GM23338 (cell line): ENCODE measurements around the gene ASPDH. TPM values are rescaled to one million over a fixed set of nuclear protein-coding genes. Genes with fewer than 3 reads are reported as not detected.

ENCODE experiments used
- ATAC-seq: fragments of 200-7000 bp; cut with Tn5 transposase; 3 replicates; pipeline ENCODE4 v1.9.1; 2020
- DNase-seq: peaks from one replicate; pipeline ENCODE4 v3.0.0-alpha.2; 2015; ENCODE audit warnings: low spot score
- H2AFZ ChIP-seq: fragments of 200-600 bp; sonication (generic); 2 replicates; pipeline ENCODE4 v1.8.0; 2016; ENCODE audit warnings: antibody characterized with exemption, mild to moderate bottlenecking, moderate library complexity
- H3F3A ChIP-seq: fragments of 200-600 bp; sonication (generic); replicated peaks from 2 replicates; pipeline ENCODE4 v1.8.0; 2017; ENCODE audit warnings: antibody characterized with exemption, mixed run types, low read depth
- H3K27ac ChIP-seq: fragments of 200-600 bp; sonication (generic); 2 replicates; pipeline ENCODE4 v1.6.1; 2016; ENCODE audit warnings: low read depth
- H3K27me3 ChIP-seq: fragments of 200-600 bp; sonication (generic); 2 replicates; pipeline ENCODE4 v1.8.0; 2016; ENCODE audit warnings: mild to moderate bottlenecking, mixed run types, moderate library complexity; ENCODE audit not compliant: insufficient read depth
- H3K36me3 ChIP-seq: fragments of 200-600 bp; sonication (generic); 2 replicates; pipeline ENCODE4 v1.8.0; 2016; ENCODE audit warnings: mild to moderate bottlenecking; ENCODE audit not compliant: insufficient read depth
- H3K4me1 ChIP-seq: fragments of 200-600 bp; sonication (generic); 2 replicates; pipeline ENCODE4 v1.8.0; 2016; ENCODE audit warnings: mild to moderate bottlenecking, moderate library complexity; ENCODE audit not compliant: insufficient read depth
- H3K4me2 ChIP-seq: fragments of 200-600 bp; sonication (generic); 2 replicates; pipeline ENCODE4 v1.7.1; 2017; ENCODE audit warnings: mixed run types
- H3K4me3 ChIP-seq: fragments of 200-600 bp; sonication (generic); 2 replicates; pipeline ENCODE4 v1.6.1; 2016; ENCODE audit warnings: mixed run types
- H3K79me2 ChIP-seq: fragments of 200-600 bp; sonication (generic); replicated peaks from 2 replicates; pipeline ENCODE4 v1.8.0; 2017; ENCODE audit warnings: mild to moderate bottlenecking; ENCODE audit not compliant: insufficient read depth
- H3K9me2 ChIP-seq: fragments of 200-600 bp; sonication (generic); 2 replicates; pipeline ENCODE4 v1.8.0; 2017; ENCODE audit not compliant: insufficient read depth
- H4K20me1 ChIP-seq: fragments of 200-600 bp; sonication (generic); replicated peaks from 2 replicates; pipeline ENCODE4 v1.8.0; 2017; ENCODE audit warnings: mild to moderate bottlenecking; ENCODE audit not compliant: insufficient read depth
- H3K27ac Mint-ChIP-seq: 2 replicates; pipeline ENCODE4 v1.8.0; 2020; ENCODE audit warnings: inconsistent platforms, mild to moderate bottlenecking, moderate library complexity, mixed read lengths
- H3K27me3 Mint-ChIP-seq: 3 replicates; pipeline ENCODE4 v1.8.0; 2022; ENCODE audit warnings: low read depth, mild to moderate bottlenecking, moderate library complexity, mixed read lengths, inconsistent platforms; ENCODE audit not compliant: insufficient read depth, poor library complexity
- H3K36me3 Mint-ChIP-seq: 3 replicates; pipeline ENCODE4 v1.8.0; 2021; ENCODE audit warnings: low read depth, mild to moderate bottlenecking, inconsistent platforms, moderate library complexity, mixed read lengths
- H3K4me1 Mint-ChIP-seq: 3 replicates; pipeline ENCODE4 v1.8.0; 2020; ENCODE audit warnings: mild to moderate bottlenecking, inconsistent platforms, mixed read lengths
- H3K4me3 Mint-ChIP-seq: 3 replicates; pipeline ENCODE4 v1.8.0; 2021; ENCODE audit warnings: moderate library complexity, mild to moderate bottlenecking, inconsistent platforms, mixed read lengths
- H3K9me3 Mint-ChIP-seq: 3 replicates; pipeline ENCODE4 v1.8.0; 2020; ENCODE audit warnings: moderate library complexity, mild to moderate bottlenecking, inconsistent platforms, mixed read lengths
- EZH2 ChIP-seq: fragments of 200-600 bp; sonication (generic); IDR thresholded peaks from one replicate; pipeline ENCODE4 v1.8.0; 2017; ENCODE audit warnings: antibody characterized with exemption, mild to moderate bottlenecking, low read depth; ENCODE audit not compliant: unreplicated experiment
- EZH2phosphoT487 ChIP-seq: fragments of 200-600 bp; sonication (generic); IDR thresholded peaks from one replicate; pipeline ENCODE4 v1.8.1; 2018; ENCODE audit warnings: antibody characterized with exemption; ENCODE audit not compliant: unreplicated experiment
- JUNB ChIP-seq: IDR thresholded peaks from one replicate; pipeline ENCODE4 v1.6.1; 2016; ENCODE audit warnings: antibody characterized with exemption; ENCODE audit not compliant: unreplicated experiment
- NANOG ChIP-seq: IDR thresholded peaks from 2 replicates; pipeline ENCODE4 v1.6.1; 2016; ENCODE audit warnings: antibody characterized with exemption, borderline replicate concordance
- POLR2AphosphoS5 ChIP-seq: IDR thresholded peaks from 2 replicates; pipeline ENCODE4 v1.6.1; 2016; ENCODE audit warnings: antibody characterized with exemption, low read depth
- REST ChIP-seq: IDR thresholded peaks from one replicate; pipeline ENCODE4 v1.6.1; 2018; ENCODE audit warnings: antibody characterized with exemption; ENCODE audit not compliant: unreplicated experiment
- STAT1 ChIP-seq: IDR thresholded peaks from one replicate; pipeline ENCODE4 v1.6.1; 2016; ENCODE audit warnings: antibody characterized with exemption; ENCODE audit not compliant: unreplicated experiment
- ZNF331 ChIP-seq: fragments of 250-450 bp; sonication (Bioruptor Pico); IDR thresholded peaks from 2 replicates; pipeline ENCODE4 v1.5.0; 2020; ENCODE audit warnings: low read depth, mild to moderate bottlenecking, moderate library complexity
- polyA plus RNA-seq: library from polyadenylated mRNA; unstranded; fragments of >200 nt; fragmentation: Nextera tagmentation; extraction: Ambion mirVana; gene quantifications from 2 replicates; pipeline ENCODE4 v1.2.1, GENCODE V29; 2016
- total RNA-seq: library from RNA; depleted of rRNA; stranded (reverse); fragments of >200 nt; shearing (Covaris generic); gene quantifications from 2 replicates; pipeline ENCODE4 v1.2.3, GENCODE V29; 2014
- TF ChIP-seq, protein P1 (sequence below): fragments of 250-450 bp; sonication (Bioruptor Pico); IDR thresholded peaks from 2 replicates; pipeline ENCODE4 v1.5.0; 2020; ENCODE audit warnings: mild to moderate bottlenecking, moderate library complexity
- TF ChIP-seq, protein P2 (sequence below), 2 experiments: fragments of 200-600 bp in 1 of 2; sonication (generic) in 1 of 2; conservative IDR thresholded peaks; 2 replicates each; pipeline versions ENCODE4 v1.5.1 to v1.6.1; 2016 to 2017; ENCODE audit warnings: antibody characterized with exemption in 2 of 2, low read depth in 2 of 2, mild to moderate bottlenecking in 2 of 2, moderate library complexity in 1 of 2

The ASPDH gene
- total and polyA plus RNA-seq, 2 experiments from 2014 or later = not detected

DNA sequence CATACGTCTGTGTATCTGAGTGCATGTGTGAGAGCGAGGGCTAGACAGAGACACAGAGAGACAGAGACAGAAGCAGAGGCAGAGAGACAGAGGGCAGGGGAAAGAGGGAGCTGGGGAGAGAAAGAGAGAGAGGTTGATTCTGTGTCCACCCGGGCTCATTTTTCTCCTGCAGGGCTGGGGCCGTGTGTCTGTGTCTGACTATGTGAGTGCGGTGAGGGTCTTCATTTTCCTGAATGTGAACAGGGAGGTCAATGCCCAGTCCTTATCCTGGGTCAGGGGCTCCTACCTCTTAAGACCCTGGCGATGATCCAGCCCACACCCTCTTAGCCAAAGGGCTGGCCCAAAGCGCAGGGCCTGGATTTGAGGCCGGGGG lies 36.9 kb upstream of the ASPDH start (continued):
- TF ChIP-seq, protein P1, sequence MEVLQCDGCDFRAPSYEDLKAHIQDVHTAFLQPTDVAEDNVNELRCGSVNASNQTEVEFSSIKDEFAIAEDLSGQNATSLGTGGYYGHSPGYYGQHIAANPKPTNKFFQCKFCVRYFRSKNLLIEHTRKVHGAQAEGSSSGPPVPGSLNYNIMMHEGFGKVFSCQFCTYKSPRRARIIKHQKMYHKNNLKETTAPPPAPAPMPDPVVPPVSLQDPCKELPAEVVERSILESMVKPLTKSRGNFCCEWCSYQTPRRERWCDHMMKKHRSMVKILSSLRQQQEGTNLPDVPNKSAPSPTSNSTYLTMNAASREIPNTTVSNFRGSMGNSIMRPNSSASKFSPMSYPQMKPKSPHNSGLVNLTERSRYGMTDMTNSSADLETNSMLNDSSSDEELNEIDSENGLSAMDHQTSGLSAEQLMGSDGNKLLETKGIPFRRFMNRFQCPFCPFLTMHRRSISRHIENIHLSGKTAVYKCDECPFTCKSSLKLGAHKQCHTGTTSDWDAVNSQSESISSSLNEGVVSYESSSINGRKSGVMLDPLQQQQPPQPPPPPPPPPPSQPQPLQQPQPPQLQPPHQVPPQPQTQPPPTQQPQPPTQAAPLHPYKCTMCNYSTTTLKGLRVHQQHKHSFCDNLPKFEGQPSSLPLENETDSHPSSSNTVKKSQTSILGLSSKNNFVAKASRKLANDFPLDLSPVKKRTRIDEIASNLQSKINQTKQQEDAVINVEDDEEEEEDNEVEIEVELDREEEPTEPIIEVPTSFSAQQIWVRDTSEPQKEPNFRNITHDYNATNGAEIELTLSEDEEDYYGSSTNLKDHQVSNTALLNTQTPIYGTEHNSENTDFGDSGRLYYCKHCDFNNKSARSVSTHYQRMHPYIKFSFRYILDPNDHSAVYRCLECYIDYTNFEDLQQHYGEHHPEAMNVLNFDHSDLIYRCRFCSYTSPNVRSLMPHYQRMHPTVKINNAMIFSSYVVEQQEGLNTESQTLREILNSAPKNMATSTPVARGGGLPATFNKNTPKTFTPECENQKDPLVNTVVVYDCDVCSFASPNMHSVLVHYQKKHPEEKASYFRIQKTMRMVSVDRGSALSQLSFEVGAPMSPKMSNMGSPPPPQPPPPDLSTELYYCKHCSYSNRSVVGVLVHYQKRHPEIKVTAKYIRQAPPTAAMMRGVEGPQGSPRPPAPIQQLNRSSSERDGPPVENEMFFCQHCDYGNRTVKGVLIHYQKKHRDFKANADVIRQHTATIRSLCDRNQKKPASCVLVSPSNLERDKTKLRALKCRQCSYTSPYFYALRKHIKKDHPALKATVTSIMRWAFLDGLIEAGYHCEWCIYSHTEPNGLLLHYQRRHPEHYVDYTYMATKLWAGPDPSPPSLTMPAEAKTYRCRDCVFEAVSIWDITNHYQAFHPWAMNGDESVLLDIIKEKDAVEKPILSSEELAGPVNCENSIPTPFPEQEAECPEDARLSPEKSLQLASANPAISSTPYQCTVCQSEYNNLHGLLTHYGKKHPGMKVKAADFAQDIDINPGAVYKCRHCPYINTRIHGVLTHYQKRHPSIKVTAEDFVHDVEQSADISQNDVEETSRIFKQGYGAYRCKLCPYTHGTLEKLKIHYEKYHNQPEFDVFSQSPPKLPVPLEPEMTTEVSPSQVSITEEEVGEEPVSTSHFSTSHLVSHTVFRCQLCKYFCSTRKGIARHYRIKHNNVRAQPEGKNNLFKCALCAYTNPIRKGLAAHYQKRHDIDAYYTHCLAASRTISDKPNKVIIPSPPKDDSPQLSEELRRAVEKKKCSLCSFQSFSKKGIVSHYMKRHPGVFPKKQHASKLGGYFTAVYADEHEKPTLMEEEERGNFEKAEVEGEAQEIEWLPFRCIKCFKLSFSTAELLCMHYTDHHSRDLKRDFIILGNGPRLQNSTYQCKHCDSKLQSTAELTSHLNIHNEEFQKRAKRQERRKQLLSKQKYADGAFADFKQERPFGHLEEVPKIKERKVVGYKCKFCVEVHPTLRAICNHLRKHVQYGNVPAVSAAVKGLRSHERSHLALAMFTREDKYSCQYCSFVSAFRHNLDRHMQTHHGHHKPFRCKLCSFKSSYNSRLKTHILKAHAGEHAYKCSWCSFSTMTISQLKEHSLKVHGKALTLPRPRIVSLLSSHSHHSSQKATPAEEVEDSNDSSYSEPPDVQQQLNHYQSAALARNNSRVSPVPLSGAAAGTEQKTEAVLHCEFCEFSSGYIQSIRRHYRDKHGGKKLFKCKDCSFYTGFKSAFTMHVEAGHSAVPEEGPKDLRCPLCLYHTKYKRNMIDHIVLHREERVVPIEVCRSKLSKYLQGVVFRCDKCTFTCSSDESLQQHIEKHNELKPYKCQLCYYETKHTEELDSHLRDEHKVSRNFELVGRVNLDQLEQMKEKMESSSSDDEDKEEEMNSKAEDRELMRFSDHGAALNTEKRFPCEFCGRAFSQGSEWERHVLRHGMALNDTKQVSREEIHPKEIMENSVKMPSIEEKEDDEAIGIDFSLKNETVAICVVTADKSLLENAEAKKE (CRISPR knock-in tag) = no peak

- Histone ChIP-seq H3K9me2 (no peaks in the 10 kb centered on the region), H4K20me1 (no peaks in the 10 kb centered on the region), H3K4me1 (peaks cover 6% of the 10 kb centered on the region), H3K27me3 (peaks cover 53% of the 10 kb centered on the region), H2AFZ (no peak overlapping the region), H3K27ac (no peak overlapping the region), H3F3A (no peaks in the 10 kb centered on the region), H3K79me2 (no peaks in the 10 kb centered on the region), H3K4me2 (peak overlapping the region; percentile 97; the same call in 1 of the 2 replicates), H3K36me3 (no peaks in the 10 kb centered on the region), H3K4me3 (no peak overlapping the region; the same call in 1 of the 2 replicates)
- Mint-ChIP-seq H3K36me3 (peaks cover 39% of the 10 kb centered on the region), H3K27ac (no peak overlapping the region), H3K4me3 (no peak overlapping the region), H3K4me1 (no peaks in the 10 kb centered on the region), H3K9me3 (peaks cover 88% of the 10 kb centered on the region), H3K27me3 (peaks cover 12% of the 10 kb centered on the region)
- ATAC-seq = no peak
- DNase-seq = no peak
- TF ChIP-seq, protein P2, sequence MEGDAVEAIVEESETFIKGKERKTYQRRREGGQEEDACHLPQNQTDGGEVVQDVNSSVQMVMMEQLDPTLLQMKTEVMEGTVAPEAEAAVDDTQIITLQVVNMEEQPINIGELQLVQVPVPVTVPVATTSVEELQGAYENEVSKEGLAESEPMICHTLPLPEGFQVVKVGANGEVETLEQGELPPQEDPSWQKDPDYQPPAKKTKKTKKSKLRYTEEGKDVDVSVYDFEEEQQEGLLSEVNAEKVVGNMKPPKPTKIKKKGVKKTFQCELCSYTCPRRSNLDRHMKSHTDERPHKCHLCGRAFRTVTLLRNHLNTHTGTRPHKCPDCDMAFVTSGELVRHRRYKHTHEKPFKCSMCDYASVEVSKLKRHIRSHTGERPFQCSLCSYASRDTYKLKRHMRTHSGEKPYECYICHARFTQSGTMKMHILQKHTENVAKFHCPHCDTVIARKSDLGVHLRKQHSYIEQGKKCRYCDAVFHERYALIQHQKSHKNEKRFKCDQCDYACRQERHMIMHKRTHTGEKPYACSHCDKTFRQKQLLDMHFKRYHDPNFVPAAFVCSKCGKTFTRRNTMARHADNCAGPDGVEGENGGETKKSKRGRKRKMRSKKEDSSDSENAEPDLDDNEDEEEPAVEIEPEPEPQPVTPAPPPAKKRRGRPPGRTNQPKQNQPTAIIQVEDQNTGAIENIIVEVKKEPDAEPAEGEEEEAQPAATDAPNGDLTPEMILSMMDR (conservative IDR thresholded peaks at IDR 0.05; ENCODE audit: low read depth in 2 of 2) = no peak
- TF ChIP-seq REST = no peak
- TF ChIP-seq NANOG = no peak
- no peak for TF ChIP-seq ZNF331
- no peak for TF ChIP-seq JUNB
- no peak for TF ChIP-seq STAT1
- TF ChIP-seq EZH2phosphoT487 = no peak
- no peak for TF ChIP-seq POLR2AphosphoS5
- no peak for TF ChIP-seq EZH2
These were observed 36.3 kb upstream of the ASPDH start for GRCh38 chr19:50549927-50550593.
